OCI-LY1 (cell line): ENCODE measurements around the gene TLE4.

Experiments
- H2AFZ ChIP-seq: fragments of 200-600 bp; sonication (generic), shearing (Covaris generic); 2 replicates; pipeline ENCODE4 v1.6.0; 2014; ENCODE audit warnings: antibody characterized with exemption, mild to moderate bottlenecking, low read length
- H3F3A ChIP-seq: fragments of 200-600 bp; sonication (generic), shearing (Covaris generic); 2 replicates; pipeline ENCODE4 v1.6.0; 2014; ENCODE audit warnings: mild to moderate bottlenecking, antibody characterized with exemption, low read length, moderate library complexity; ENCODE audit not compliant: insufficient read depth
- H3K27ac ChIP-seq: fragments of 200-600 bp; sonication (generic); 2 replicates; pipeline ENCODE4 v1.5.1; 2014; ENCODE audit warnings: low read length, mixed run types, mild to moderate bottlenecking, low read depth; ENCODE audit not compliant: poor library complexity, severe bottlenecking
- H3K27me3 ChIP-seq: fragments of 200-600 bp; sonication (generic); 2 replicates; pipeline ENCODE4 v1.6.0; 2014; ENCODE audit warnings: antibody characterized with exemption, mild to moderate bottlenecking, low read length, moderate library complexity; ENCODE audit not compliant: insufficient read depth
- H3K36me3 ChIP-seq: fragments of 200-600 bp; sonication (generic); 2 replicates; pipeline ENCODE4 v1.6.1; 2014; ENCODE audit warnings: mild to moderate bottlenecking, antibody characterized with exemption, low read length, moderate library complexity, mixed read lengths; ENCODE audit not compliant: insufficient read depth
- H3K4me1 ChIP-seq: fragments of 200-600 bp; sonication (generic); 2 replicates; pipeline ENCODE4 v1.5.1; 2014; ENCODE audit warnings: mild to moderate bottlenecking, low read length, moderate library complexity; ENCODE audit not compliant: insufficient read depth, severe bottlenecking
- H3K4me2 ChIP-seq: fragments of 200-600 bp; sonication (generic), shearing (Covaris generic); 2 replicates; pipeline ENCODE4 v1.6.1; 2014; ENCODE audit warnings: low read length
- H3K4me3 ChIP-seq: fragments of 200-600 bp; sonication (generic); 2 replicates; pipeline ENCODE4 v1.5.1; 2014; ENCODE audit warnings: low read length, low read depth, mild to moderate bottlenecking, mixed read lengths; ENCODE audit not compliant: poor library complexity, severe bottlenecking
- H3K79me2 ChIP-seq: fragments of 200-600 bp; shearing (Covaris generic); 2 replicates; pipeline ENCODE4 v1.6.1; 2016; ENCODE audit warnings: mixed run types, low read length, mixed read lengths; ENCODE audit not compliant: insufficient read depth
- H3K9ac ChIP-seq: fragments of 200-600 bp; sonication (generic), shearing (Covaris generic); 2 replicates; pipeline ENCODE4 v1.6.1; 2014; ENCODE audit warnings: mild to moderate bottlenecking, low read length, mixed read lengths
- H3K9me2 ChIP-seq: fragments of 200-600 bp; sonication (generic), shearing (Covaris generic); 2 replicates; pipeline ENCODE4 v1.6.1; 2014; ENCODE audit warnings: low read depth, mild to moderate bottlenecking, low read length, mixed read lengths
- H3K9me3 ChIP-seq: fragments of 200-600 bp; shearing (Covaris generic); 2 replicates; pipeline ENCODE4 v1.6.1; 2014; ENCODE audit warnings: low read length, mixed read lengths
- H4K20me1 ChIP-seq: fragments of 200-600 bp; sonication (generic), shearing (Covaris generic); 2 replicates; pipeline ENCODE4 v1.6.0; 2016; ENCODE audit warnings: mild to moderate bottlenecking, low read length; ENCODE audit not compliant: insufficient read depth
- CTCF ChIP-seq: fragments of 200-600 bp; sonication (generic), shearing (Covaris generic); IDR thresholded peaks from 2 replicates; pipeline ENCODE4 v1.5.1; 2017; ENCODE audit warnings: mild to moderate bottlenecking, antibody characterized with exemption, low read length, moderate library complexity, mixed read lengths
- EZH2 ChIP-seq: fragments of 200-600 bp; sonication (generic), shearing (Covaris generic); IDR thresholded peaks from 2 replicates; pipeline ENCODE4 v1.8.0; 2017; ENCODE audit warnings: borderline replicate concordance, mixed run types, mild to moderate bottlenecking, antibody characterized with exemption, low read length, moderate library complexity, mixed read lengths

The TLE4 gene

GRCh38 chr9:79656169-79656568 lies 84.4 kb downstream of the TLE4 start:
- Histone ChIP-seq H3K4me1 (no peaks in the 10 kb centered on the region), H4K20me1 (no peaks in the 10 kb centered on the region), H3K79me2 (no peaks in the 10 kb centered on the region), H3F3A (no peaks in the 10 kb centered on the region), H3K9me2 (no peaks in the 10 kb centered on the region), H3K9me3 (no peaks in the 10 kb centered on the region), H3K9ac (no peak overlapping the region), H2AFZ (no peak overlapping the region), H3K27me3 (no peaks in the 10 kb centered on the region), H3K4me3 (no peak overlapping the region), H3K4me2 (no peak overlapping the region), H3K36me3 (peaks cover 3% of the 10 kb centered on the region; the same call in 1 of the 2 replicates), H3K27ac (no peak overlapping the region)
- TF ChIP-seq EZH2 (no peak), CTCF (no peak)

- no peak for TF ChIP-seq EZH2
- no peak for TF ChIP-seq CTCF
- Histone ChIP-seq H3K9ac (no peak overlapping the region), H4K20me1 (no peaks in the 10 kb centered on the region), H3K4me1 (peaks cover 6% of the 10 kb centered on the region), H3K79me2 (no peaks in the 10 kb centered on the region), H2AFZ (no peak overlapping the region), H3K27me3 (no peaks in the 10 kb centered on the region), H3K27ac (no peak overlapping the region), H3F3A (no peaks in the 10 kb centered on the region), H3K4me3 (no peak overlapping the region), H3K4me2 (no peak overlapping the region), H3K9me2 (no peaks in the 10 kb centered on the region), H3K9me3 (no peaks in the 10 kb centered on the region), H3K36me3 (peaks cover 3% of the 10 kb centered on the region; the same call in 1 of the 2 replicates)
These were observed 86.1 kb downstream of the TLE4 start for GRCh38 chr9:79657891-79658290.

- Histone ChIP-seq H3K4me3 (no peak overlapping the region), H3K79me2 (no peaks in the 10 kb centered on the region), H3K27me3 (no peaks in the 10 kb centered on the region), H3K9me3 (no peaks in the 10 kb centered on the region), H3K9me2 (no peaks in the 10 kb centered on the region), H3K27ac (no peak overlapping the region), H3F3A (no peaks in the 10 kb centered on the region), H4K20me1 (no peaks in the 10 kb centered on the region), H3K36me3 (peaks cover 3% of the 10 kb centered on the region; the same call in 1 of the 2 replicates), H3K4me1 (peaks cover 13% of the 10 kb centered on the region), H2AFZ (no peak overlapping the region), H3K9ac (no peak overlapping the region), H3K4me2 (no peak overlapping the region)
- no peak for TF ChIP-seq EZH2
- TF ChIP-seq CTCF, result no peak
These were observed 87.2 kb downstream of the TLE4 start for GRCh38 chr9:79658926-79659325.
